Frontal cortex (tissue), 4 donors: ENCODE data around the gene NALCN. TPM values are rescaled to one million over a fixed set of nuclear protein-coding genes. Genes with fewer than 3 reads are reported as not detected.

ENCODE experiments used
- DNase-seq, 2 donors: peaks; one replicate each; pipeline ENCODE4 v3.0.0; 2012; ENCODE audit warnings: low spot score in 2 of 2
- FAIRE-seq: peaks from 2 replicates; lab custom pipeline; 2012; peaks lifted over from hg19 to GRCh38; lab: Jason Lieb, UNC
- total RNA-seq: library from RNA; depleted of rRNA; stranded (reverse); fragments of >200 nt; gene quantifications from one replicate; pipeline ENCODE4 v1.2.3, GENCODE V29; 2014
- donor health status: control.
- donor health status: control.
- donor health status: control.

Gene NALCN
- total RNA-seq, 1 donor from 2014 or later, result 34.6 TPM

DNA sequence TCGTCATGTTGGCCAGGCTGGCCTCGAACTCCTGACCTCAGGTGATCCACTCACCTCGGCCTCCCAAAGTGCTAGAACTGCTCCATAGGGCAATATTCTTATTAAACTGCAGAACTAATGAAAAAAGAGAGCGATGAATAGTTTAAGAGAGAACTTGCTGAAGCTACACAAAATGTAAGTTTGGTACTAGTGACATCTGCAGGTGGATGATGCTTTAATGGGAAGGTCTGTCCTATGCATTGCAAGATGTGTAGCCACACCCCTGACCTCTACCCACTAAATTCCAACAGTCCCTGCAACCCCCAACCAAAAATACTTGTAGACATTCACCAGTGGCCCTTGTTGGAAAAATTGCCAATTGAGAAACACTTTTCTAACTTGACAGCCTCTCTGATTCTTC lies 117.8 kb downstream of the NALCN start:
- DNase-seq (no peak), FAIRE-seq (no peak)

- no peak for DNase-seq
- FAIRE-seq, result no peak
Measured at GRCh38 chr13:101297794-101298193, 118.5 kb downstream of the NALCN start.

DNA sequence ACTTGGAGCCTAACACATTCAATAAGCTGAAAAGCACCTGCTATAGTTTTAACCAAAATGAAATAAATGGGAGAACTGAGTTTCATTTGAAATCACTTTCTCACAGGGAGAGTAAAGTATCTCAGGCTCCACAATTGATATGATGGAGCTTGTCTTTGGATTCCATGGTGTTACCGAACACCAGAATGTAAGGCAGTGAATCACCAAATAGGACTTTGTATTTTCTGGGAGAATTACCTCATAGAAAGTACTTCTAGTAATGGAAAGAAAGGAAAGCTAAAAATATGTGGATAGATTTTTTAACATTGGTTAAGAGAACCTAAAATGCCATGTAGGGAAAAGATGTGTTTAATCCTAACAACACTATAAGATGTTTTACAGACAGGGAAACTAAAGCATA lies 123.6 kb downstream of the NALCN start:
- DNase-seq (no peak), FAIRE-seq (no peak)

DNA sequence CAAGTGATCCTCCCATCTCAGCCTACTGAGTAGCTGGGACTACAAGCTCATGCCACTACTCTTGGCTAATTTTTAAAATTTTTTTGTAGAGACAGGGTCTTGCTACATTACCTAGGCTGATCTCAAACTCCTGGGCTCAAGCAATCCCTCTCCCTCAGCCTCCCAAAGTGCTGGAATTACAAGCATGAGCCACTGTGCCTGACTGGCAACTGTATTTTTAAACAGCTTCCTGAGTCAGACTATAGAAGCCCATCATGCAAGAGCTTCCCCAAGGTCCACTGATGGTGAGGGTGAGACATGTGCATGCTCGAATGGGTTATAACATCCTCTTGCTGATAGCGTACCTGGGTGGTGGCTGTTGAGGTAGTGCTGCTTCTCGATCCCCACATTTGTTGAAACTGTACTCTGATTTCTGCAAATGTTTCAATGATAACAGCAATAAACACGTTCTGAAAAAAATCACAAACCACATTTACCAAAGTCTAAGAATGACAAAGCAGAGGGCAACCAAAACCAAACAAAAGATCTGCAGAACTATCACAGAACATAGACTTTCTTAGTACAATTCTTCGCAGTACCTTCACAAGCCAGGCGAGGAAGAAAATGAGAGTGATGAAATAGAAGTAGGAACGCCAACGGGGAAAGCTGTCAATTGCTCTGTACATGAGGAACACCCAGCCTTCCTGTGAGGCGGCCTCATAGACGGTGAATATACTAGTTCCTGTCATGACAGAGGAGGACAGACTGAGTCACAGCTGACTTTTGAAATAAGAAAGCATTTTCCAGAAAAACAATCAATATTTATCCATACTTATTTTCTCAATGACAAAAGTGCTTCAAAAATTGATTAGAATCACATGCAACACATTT lies 124.4 kb downstream of the NALCN start:
- DNase-seq, result no peak
- no peak for FAIRE-seq

DNA sequence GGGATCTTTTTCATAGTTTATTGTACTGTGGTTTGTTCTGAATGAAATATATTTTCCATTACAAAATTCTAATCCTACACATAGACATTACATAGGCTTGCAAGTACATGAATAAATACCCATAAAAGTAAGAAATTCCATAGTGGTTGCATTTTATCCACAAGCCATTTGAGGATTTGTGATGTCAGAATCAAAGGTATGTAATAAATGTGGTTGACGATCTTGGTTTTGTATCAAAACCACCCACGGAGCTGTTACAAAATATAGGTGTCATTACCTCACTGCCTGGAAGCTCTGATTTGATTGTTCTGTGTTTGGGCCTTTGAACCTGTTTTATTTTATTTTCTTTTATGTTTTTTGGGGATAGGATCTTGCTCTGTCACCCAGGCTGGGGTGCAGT lies 125.1 kb downstream of the NALCN start:
- FAIRE-seq (no peak), DNase-seq (no peak)

GRCh38 chr13:101289764-101290163 lies 126.5 kb downstream of the NALCN start:
- peak in 1 of 2 donors; percentile 44 for DNase-seq
- FAIRE-seq, result no peak

DNA sequence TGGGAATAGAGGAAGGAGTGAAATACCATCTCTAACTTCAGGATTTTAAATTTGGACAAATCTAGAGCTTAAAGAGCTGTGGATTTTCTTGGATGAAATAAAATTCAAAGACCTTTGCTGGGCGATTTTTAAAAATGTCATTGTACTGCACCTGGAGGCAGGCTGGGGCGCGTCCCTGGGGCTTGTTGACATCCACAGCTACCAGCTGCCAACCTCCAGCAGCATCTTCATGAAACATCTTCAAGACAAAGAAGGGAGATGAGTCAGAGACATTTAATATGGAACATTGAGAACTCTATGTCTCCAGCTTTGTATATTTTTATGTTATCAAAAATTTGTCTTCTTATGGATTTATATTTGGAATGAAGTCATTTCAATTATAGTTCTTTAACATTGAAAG lies 132.5 kb downstream of the NALCN start:
- FAIRE-seq (no peak), DNase-seq (no peak)

DNA sequence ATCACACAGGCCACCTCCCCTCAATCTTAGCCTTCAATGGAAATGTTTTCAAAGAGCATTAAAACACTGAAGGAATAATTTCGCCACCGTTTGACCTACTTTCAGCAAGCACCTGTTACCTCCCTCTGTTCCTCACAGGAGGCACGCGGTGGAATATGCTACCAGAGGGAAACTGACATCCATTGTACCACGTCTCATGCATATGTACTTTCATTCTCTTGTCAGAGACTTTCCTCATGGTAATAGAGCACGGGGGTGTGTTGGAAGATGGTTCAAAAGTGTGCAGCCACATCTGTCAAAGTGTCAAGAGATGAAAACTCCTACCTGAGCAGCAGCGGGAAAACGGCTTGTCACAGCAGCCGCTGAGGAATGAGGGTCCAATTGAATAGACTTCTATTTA lies 143.4 kb downstream of the NALCN start:
- DNase-seq (no peak), FAIRE-seq (no peak)

DNA sequence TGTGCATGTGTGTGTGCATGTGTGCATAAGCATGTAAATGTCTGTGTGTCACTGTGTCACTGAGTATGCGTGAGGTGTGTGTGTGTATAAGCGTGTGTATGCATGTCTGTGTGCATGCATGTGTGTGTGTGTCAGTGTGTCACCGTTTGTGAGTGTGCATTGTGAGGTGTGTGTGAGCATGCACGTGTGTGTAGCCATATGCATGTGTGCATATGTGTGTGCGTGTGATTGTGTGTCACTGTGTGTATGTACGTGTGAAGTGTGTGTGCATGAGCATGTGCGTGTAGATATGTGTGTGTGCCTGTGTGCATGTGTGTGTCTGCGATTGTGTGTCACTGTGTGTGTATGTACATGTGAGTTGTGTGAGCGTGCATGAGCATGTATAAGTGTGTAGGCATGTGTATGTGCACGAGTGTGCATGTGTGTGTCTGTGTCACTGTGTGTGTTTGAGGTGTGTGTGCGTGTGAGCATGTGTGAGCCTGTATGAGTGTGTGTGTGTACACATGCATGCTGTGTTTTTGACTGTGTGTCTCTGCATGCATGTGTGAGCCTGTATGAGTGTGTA lies 144.5 kb downstream of the NALCN start:
- DNase-seq (no peak), FAIRE-seq (no peak)

DNA sequence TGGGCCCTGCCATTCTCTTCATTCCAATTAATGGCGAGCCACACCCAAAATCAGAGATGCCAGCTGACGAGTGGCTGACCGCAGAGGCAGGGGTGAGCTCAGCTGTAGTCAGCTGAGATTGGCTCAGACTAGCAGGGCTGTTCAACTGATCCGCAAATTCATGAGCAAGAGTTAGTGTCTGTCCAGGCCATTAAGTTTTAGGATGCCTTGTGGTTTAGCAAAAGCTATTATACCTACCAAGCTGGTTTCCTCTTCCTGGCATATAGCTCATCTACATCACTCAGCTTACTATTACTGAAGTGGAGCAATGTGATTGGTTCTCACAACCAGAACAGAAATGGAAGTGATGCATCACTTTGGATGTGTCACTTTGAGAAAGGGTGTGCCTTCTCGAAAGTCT lies 148.7 kb downstream of the NALCN start:
- FAIRE-seq, result no peak
- DNase-seq, result no peak

DNA sequence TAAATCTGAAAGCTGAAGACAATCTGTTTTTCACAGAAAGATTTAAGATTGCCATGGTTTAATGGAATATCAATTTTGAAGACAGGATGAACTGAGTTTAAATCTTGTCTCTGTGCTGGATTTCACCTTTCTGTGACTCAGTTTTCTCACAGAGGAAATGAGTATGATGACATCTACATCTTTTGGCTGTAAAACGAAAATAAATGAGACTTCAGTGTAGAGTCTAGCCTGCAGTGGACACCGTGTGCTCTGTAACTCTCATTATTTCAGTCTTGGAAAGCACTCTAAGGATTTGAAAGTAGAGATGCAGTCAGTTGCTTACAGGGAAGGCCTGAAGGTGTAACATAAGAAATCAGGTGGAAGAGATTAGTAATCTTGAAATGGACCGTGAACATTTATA lies 150.4 kb downstream of the NALCN start:
- no peak for DNase-seq
- FAIRE-seq, result no peak

DNA sequence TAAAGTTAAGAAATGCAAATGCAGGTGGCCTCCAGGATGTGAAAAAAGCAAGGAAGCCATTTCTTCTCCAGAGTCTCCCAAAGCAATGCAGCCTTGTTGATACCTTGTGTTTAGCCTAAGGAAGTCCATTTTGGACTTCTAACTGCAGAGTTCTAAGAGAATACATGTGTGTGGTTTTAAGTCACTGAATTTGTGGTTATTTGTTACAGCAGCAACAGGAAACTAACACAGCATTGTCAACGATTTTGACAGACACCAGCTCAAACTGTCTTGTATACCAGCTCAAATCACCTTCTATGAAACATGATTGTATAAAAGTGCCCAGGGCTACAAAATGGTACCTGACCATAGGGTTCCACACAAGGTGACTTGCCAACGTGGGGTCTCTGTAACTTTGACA lies 151.4 kb downstream of the NALCN start:
- FAIRE-seq (no peak), DNase-seq (no peak)

GRCh38 chr13:101262306-101262705 lies 154.0 kb downstream of the NALCN start:
- DNase-seq (no peak), FAIRE-seq (no peak)

- DNase-seq (no peak), FAIRE-seq (no peak)
Measured at GRCh38 chr13:101258509-101258908, 157.8 kb downstream of the NALCN start.

DNA sequence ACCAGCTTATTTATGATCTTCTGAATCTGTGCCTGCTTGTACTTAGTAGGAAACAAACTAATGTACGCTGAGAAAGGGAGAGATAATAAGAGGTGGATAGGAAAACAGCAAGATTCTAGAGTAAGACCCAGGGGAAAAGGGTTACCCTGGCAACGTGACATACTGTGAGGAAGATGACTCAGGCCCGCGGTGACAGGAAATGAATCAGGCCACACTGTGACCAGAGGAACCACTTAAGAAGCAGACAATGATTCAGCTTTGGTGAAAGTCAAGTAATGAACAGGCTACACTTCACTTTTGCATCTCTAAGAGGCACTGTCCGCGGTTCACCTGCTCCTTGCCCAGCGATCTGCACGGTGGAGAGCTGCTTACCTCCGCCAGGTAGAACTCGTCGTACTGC lies 158.2 kb downstream of the NALCN start:
- FAIRE-seq (no peak), DNase-seq (no peak)

DNA sequence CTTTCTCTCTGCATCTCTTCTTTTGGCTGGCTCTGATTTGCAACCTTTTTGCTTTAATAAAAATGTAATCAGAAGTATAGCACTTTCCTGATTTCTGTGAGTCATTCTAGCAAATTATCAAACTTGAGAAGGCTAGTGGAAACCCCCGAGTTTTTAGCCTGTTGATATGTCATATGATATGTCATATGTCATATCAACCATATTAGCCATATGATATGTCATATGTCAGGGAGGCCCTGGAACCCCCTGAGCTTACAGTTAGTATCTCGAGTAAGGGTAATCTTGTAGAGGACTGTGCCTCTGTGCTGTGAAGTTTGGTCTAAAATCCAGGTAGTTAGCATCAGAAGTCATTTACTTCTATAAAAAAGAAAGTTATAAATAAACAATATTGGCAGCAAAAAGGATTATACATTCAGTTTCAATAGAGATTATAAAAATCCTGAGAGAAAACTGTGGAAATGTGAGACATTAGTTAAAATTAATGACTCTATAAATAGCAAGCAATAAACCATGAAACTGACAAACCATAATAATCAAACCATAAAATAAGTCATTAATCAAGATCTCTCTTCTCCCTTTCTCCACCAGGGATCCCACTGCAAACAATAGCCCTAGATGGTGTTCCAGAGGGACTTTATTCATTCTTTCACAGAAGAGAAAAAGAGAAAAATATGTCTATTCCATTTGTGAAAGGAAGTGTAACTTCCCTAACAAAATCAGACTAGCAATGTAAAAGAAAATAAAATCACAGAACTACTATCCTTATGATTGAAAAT lies 167.4 kb downstream of the NALCN start:
- FAIRE-seq (no peak), DNase-seq (no peak)

DNA sequence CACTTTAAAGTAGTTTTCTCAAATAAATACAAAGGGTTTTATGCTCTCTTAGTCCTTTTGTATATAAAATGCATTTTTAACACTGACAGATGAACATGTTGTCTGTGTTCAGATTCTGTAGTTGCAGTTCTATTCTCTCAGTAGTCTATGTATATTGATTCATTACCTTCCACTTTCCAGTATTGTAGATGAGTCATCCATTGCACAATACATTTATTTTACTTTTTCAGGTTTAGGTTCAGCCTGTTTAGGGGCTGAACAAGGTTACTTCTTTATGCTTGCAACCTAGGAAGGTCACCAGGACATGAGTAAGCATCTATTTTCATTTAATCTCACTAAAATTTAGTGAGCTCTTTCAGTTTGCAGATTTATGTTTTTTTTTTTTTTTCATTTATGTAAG lies 173.6 kb downstream of the NALCN start:
- no peak for DNase-seq
- no peak for FAIRE-seq

GRCh38 chr13:101238555-101238954 lies 177.8 kb downstream of the NALCN start:
- DNase-seq (no peak), FAIRE-seq (no peak)

DNA sequence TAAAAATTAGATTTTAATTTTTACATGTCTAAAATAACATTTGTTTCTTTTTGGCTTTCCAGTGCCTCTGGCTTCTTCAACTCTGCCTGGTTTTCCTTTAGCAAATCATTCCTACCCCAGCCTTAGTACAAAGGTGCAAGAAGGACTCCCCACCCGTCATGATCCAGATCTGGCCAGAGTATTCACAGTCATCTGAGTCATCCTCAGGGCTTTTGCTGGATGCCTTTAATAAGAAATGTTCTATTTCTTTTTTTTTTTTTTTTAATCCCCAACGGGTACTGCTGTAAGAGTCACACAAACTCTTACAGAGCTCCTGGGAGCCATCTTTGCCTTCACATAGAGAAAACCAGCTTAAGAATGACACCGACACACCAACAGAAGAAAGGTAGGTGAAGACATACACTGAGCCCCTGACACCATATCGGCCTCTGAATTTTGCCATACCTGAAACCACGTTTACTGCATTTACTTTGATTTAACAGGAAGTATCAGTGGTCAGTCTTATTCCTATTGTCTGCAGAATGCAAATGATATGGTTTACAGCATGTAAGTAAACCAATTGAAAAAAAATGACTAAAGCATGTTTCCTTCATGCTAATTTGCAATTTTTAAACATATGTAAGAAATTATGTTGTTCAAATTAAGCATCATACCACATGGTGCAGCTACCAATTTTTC lies 184.4 kb downstream of the NALCN start:
- no peak for DNase-seq
- no peak for FAIRE-seq

DNA sequence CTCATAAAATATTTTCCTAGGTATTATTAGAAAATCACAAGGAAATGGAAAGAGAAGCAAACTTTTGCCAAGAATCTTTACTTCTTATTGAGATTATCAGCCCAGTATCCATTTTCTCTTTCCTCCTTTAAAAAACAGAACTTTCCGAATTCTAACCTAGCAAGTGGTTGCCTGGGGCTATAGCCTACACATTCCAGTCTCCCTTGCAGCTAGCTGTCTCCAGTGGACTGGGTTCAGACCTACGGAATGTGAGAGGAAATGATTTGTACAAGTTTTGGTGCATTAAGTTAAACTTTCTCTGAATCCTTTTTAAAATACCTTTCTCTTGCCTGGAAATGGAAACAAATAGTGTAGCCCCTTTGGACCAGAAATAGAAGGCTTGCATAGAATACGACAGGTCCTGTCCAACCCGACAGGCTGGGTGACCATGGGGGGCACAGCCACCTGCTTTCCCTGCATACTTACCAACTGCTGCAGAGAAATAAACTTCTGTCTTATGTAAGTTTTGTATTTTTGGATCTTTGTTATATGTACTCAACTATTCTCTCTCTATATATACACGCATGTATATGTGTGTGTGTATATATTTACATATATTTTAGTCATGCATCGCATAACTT lies 185.9 kb downstream of the NALCN start:
- FAIRE-seq, result no peak
- no peak for DNase-seq
